Smooth muscle cell (in vitro differentiated cells): ENCODE results near the gene PIKFYVE. TPM values are rescaled to one million over a fixed set of nuclear protein-coding genes. Genes with fewer than 3 reads are reported as not detected.
"Not testable (repeated sequence)": the region's sequence is repeated elsewhere in the genome, so short reads cannot be mapped to it uniquely, and the experiment has no call there.

ENCODE experiments used
- DNase-seq: peaks from one replicate; lab custom pipeline; 2025; ENCODE audit not compliant: unreplicated experiment; lab: John Stamatoyannopoulos, UW
- H2AFZ ChIP-seq: fragments of 200-600 bp; sonication (generic); 2 replicates; pipeline ENCODE4 v1.6.0; 2016; ENCODE audit warnings: antibody characterized with exemption, low read depth, mild to moderate bottlenecking
- H3F3A ChIP-seq: fragments of 200-600 bp; sonication (generic); 2 replicates; pipeline ENCODE4 v1.6.0; 2017; ENCODE audit warnings: antibody characterized with exemption, low read depth
- H3K27ac ChIP-seq: fragments of 200-600 bp; sonication (generic); 2 replicates; pipeline ENCODE4 v1.5.1; 2016; ENCODE audit warnings: low read depth, mild to moderate bottlenecking
- H3K27me3 ChIP-seq: fragments of 200-600 bp; sonication (generic); 2 replicates; pipeline ENCODE4 v1.6.1; 2016; ENCODE audit warnings: low read depth, mild to moderate bottlenecking
- H3K36me3 ChIP-seq: fragments of 200-600 bp; sonication (generic); 2 replicates; pipeline ENCODE4 v1.5.1; 2016; ENCODE audit warnings: low read depth
- H3K4me1 ChIP-seq: fragments of 200-600 bp; sonication (generic); 2 replicates; pipeline ENCODE4 v1.5.1; 2016; ENCODE audit warnings: low read depth
- H3K4me2 ChIP-seq: fragments of 200-600 bp; sonication (generic); 2 replicates; pipeline ENCODE4 v1.6.0; 2016; ENCODE audit warnings: mild to moderate bottlenecking
- H3K4me3 ChIP-seq: fragments of 200-600 bp; sonication (generic); 2 replicates; pipeline ENCODE4 v1.5.1; 2016; ENCODE audit warnings: mild to moderate bottlenecking
- H3K79me2 ChIP-seq: fragments of 200-600 bp; sonication (generic); 2 replicates; pipeline ENCODE4 v1.6.0; 2016; ENCODE audit warnings: low read depth, mild to moderate bottlenecking
- H3K9ac ChIP-seq: fragments of 200-600 bp; sonication (generic); 2 replicates; pipeline ENCODE4 v1.6.0; 2016; ENCODE audit warnings: low read depth
- H3K9me3 ChIP-seq: fragments of 200-600 bp; sonication (generic); replicated peaks from 2 replicates; pipeline ENCODE4 v1.5.1; 2016; ENCODE audit warnings: low read depth
- H4K20me1 ChIP-seq: fragments of 200-600 bp; sonication (generic); 2 replicates; pipeline ENCODE4 v1.6.0; 2016; ENCODE audit warnings: low read depth
- WGBS: methylation state at CpG from one replicate; pipeline ENCODE4 v1.1.7; 2016; ENCODE audit warnings: low lambda C conversion rate; 5-methylcytosine and 5-hydroxymethylcytosine counted together
- polyA plus RNA-seq: library from polyadenylated mRNA; unstranded; fragments of >200 nt; fragmentation: Nextera tagmentation; extraction: Ambion mirVana; gene quantifications from 2 replicates; pipeline ENCODE4 v1.2.1, GENCODE V29; 2016
- total RNA-seq: library from RNA; depleted of rRNA; stranded (reverse); fragments of >200 nt; gene quantifications from 2 replicates; pipeline ENCODE4 v1.2.3, GENCODE V29; 2014
- TF ChIP-seq, protein P1 (sequence below): fragments of 200-600 bp; sonication (generic); IDR thresholded peaks from 2 replicates; pipeline ENCODE4 v1.5.1; 2017; ENCODE audit warnings: borderline replicate concordance, mild to moderate bottlenecking, antibody characterized with exemption; ENCODE audit not compliant: insufficient read depth, poor library complexity, severe bottlenecking

The PIKFYVE gene
- total and polyA plus RNA-seq, 2 experiments from 2014 or later: 4.9 to 29.5 TPM

- no peaks in the 10 kb centered on the region for H3K27me3 ChIP-seq
- TF ChIP-seq, protein P1, sequence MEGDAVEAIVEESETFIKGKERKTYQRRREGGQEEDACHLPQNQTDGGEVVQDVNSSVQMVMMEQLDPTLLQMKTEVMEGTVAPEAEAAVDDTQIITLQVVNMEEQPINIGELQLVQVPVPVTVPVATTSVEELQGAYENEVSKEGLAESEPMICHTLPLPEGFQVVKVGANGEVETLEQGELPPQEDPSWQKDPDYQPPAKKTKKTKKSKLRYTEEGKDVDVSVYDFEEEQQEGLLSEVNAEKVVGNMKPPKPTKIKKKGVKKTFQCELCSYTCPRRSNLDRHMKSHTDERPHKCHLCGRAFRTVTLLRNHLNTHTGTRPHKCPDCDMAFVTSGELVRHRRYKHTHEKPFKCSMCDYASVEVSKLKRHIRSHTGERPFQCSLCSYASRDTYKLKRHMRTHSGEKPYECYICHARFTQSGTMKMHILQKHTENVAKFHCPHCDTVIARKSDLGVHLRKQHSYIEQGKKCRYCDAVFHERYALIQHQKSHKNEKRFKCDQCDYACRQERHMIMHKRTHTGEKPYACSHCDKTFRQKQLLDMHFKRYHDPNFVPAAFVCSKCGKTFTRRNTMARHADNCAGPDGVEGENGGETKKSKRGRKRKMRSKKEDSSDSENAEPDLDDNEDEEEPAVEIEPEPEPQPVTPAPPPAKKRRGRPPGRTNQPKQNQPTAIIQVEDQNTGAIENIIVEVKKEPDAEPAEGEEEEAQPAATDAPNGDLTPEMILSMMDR: no peak
- DNase-seq: no peak
- peak overlapping the region; percentile 91 for H3K4me3 ChIP-seq
- peak overlapping the region; percentile 90 for H3K9ac ChIP-seq
- H3K4me1 ChIP-seq: peaks cover 19% of the 10 kb centered on the region
- peaks cover 43% of the 10 kb centered on the region for H4K20me1 ChIP-seq
- no peaks in the 10 kb centered on the region for H3F3A ChIP-seq
- peaks cover 39% of the 10 kb centered on the region for H3K79me2 ChIP-seq
- H3K4me2 ChIP-seq: peak overlapping the region; percentile 93
- H3K36me3 ChIP-seq: no peaks in the 10 kb centered on the region
- H3K9me3 ChIP-seq: no peaks in the 10 kb centered on the region
- WGBS: 3% methylated on average over 3 of the region's 3 CpGs
- peak overlapping the region; percentile 90 for H3K27ac ChIP-seq
- peak overlapping the region; percentile 78 for H2AFZ ChIP-seq
These were observed 881 bp downstream of the PIKFYVE start for GRCh38 chr2:208266936-208267335.

DNA sequence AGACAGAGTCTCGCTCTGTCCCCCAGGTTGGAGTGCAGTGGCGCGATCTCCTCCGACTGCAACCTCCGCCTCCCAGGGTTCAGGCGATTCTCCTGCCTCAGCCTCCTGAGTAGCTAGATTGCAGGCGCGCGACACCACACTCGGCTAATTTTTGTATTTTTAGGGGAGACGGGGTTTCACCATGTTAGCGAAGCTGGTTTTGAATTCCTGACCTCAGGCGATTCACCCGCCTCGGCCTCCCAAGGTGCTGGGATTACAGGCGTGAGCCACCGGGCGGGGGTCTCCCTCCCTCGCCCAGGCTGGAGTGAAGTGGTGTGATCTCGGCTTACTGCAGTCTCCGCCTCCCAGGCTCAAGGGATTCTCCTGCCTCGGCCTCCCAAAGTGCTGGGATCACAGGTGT is 1.5 kb downstream of the PIKFYVE start:
- WGBS: 5% methylated on average over 22 of the region's 22 CpGs
- peaks cover 39% of the 10 kb centered on the region for H3K79me2 ChIP-seq
- peaks cover 19% of the 10 kb centered on the region for H3K4me1 ChIP-seq
- peak overlapping the region; percentile 90 for H3K9ac ChIP-seq
- peak overlapping the region; percentile 91 for H3K4me3 ChIP-seq
- not testable (repeated sequence) for H3K36me3 ChIP-seq, H2AFZ ChIP-seq, DNase-seq, H3K27ac ChIP-seq, H3K9me3 ChIP-seq, H3F3A ChIP-seq, H3K27me3 ChIP-seq
- peak overlapping the region; percentile 93 for H3K4me2 ChIP-seq
- H4K20me1 ChIP-seq: peaks cover 43% of the 10 kb centered on the region

DNA sequence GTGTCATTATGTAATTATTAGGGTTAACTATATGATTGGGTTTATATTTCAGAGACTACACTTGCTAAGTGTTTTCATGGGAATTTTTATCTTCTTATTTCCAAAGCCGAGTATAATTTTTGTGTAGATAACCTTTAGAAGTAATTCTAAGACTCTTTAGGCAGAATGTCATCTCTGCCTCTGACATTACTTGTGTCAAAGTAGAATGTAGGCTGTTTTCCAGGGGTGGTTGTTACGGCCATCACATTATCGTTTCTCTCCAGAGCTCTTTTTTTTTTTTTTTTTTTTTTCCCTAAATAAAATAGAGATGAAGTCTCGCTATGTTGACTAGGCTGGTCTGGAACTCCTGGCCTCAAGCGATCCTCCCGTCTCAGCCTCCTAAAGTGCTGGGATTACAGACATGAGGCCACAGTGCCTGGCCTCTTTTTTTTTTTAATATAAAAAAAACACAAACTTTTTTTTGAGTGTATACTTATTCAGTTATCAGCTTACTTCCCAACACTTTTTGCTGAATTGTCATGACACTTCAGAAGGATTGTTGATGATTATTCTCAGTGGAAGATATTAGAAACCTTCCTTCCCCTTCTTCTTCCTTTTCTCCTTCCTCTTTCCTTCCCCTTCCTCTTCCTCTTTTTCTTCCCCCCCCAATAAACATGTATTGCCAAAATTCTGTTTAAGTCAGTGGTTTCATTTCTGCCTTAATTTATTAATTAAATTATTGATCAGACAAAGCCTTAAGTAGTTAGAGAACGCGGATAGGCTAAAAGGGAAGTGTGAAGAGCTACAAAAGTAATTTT is 2.3 kb downstream of the PIKFYVE start:
- TF ChIP-seq, protein P1: no peak
- Histone ChIP-seq H3K36me3 (no peaks in the 10 kb centered on the region), H2AFZ (no peak overlapping the region), H3K27ac (no peak overlapping the region), H3K27me3 (no peaks in the 10 kb centered on the region), H3K79me2 (peaks cover 39% of the 10 kb centered on the region), H3F3A (no peaks in the 10 kb centered on the region), H3K9ac (no peak overlapping the region), H3K4me3 (peak overlapping the region; percentile 91), H3K9me3 (no peaks in the 10 kb centered on the region), H4K20me1 (peaks cover 46% of the 10 kb centered on the region), H3K4me1 (peaks cover 19% of the 10 kb centered on the region), H3K4me2 (peak overlapping the region; percentile 93)
- DNase-seq: no peak
- WGBS: 93% methylated on average over 8 of the region's 8 CpGs

DNA sequence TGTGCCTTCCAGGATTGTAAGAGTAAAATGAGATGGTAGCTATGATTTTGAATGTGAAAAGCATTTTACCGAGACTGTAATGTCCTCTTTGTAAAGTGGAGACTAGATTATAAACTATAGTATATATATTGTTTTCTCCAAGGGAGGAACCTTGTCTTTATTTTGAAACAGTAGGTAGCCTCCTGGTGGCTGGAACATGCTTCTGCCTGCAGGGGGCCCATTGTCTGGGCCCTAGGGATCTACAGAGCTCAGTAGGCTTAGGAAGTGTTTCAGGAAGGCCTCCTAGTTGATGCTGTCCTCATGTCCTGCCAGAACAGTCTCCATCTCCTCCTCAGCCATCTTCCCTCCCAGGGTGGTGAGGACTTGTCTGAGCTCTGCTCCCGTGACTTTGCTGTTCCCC is 3.0 kb downstream of the PIKFYVE start:
- no peaks in the 10 kb centered on the region for H3K27me3 ChIP-seq
- H3K27ac ChIP-seq: no peak overlapping the region
- H3K36me3 ChIP-seq: no peaks in the 10 kb centered on the region
- 94% methylated on average over 2 of the region's 2 CpGs for WGBS
- H2AFZ ChIP-seq: no peak overlapping the region
- H3K9me3 ChIP-seq: no peaks in the 10 kb centered on the region
- no peak overlapping the region for H3K4me2 ChIP-seq
- peaks cover 48% of the 10 kb centered on the region for H4K20me1 ChIP-seq
- H3F3A ChIP-seq: no peaks in the 10 kb centered on the region
- no peak for DNase-seq
- H3K4me1 ChIP-seq: peaks cover 19% of the 10 kb centered on the region
- H3K9ac ChIP-seq: no peak overlapping the region
- TF ChIP-seq, protein P1: peak; percentile 12
- no peak overlapping the region for H3K4me3 ChIP-seq
- H3K79me2 ChIP-seq: peaks cover 39% of the 10 kb centered on the region
